ENCODE data around the gene SREK1.

The SREK1 gene

DNA sequence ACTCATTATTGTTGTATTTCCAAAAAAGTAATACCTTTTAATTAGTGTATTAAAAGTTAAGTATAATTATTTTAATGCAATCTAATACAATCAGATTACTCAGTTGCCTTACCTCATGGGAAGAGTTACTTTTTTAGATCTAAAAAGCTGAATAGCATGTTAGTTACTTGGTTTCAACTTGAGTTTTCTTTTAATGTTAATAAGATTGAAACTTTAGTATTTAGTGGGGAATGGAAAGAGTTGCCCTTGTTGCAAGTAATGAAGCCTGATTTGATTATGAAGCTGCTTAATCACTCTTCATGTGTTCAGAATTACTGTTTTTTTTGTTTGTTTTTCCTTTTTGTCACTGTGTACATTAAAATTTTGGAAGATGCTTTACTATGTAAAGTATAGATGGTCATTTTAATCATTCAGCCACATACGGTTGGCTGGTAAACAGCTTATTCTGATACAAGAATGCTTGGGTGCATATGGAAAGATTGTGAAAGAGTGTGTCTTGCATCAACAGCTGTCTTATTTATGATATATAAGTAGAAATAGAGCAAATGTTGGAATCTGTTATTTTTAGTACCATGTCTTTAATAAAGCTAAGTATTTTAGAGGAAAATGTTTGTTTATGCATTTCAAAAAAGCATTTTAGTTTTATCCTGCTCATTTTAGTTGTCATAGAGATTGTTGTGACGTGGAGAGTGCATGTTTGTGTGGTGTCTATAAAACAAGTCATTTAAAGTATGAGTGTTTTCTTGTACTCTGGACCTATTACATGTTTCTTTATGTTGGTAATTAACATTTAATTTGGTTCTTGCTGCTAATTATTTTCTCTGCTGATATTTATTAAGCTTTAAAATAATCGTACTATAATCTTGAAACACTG lies 36.4 kb downstream of the SREK1 start:
- DNase-seq (ENCODE audit: extremely low spot score), result no peak
- ChIA-PET POLR2A (interaction anchor here (0.5 kb wide), 1 partner anchor 15 kb away, joined by 3 read pairs; no protein-coding TSS in a partner anchor), CTCF (interaction anchor here (0.6 to 1.8 kb wide), 6 partner anchors 9 to 24 kb away, joined by 3 to 6 read pairs (median 3); no protein-coding TSS in a partner anchor)
- no peak for TF ChIP-seq CTCF (IDR thresholded peaks at IDR 0.05; ENCODE audit: control extremely low read depth, extremely low read depth, low read depth, missing control alignments)

DNA sequence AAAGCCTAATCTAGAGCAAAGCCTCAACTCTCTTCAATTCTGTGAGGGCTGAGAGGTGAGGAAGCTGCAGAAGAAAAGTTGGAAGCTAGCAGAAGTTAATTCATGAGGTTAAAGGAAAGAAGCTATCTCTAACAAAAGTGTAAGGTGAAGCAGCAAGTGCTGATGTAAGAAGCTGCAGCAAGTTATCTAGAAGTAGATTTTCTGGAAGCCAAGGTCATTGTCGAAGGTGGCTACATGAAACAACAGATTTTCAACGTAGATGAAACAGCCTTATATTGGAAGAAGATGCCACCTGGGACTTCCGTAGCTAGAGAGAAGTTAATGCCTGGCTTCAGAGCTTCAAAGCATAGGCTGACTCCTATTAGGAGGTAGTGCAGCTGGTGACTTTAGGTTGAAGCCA lies 42.0 kb downstream of the SREK1 start:
- POLR2A ChIA-PET, result no interaction called here
- DNase-seq (ENCODE audit: extremely low spot score), result no peak
- TF ChIP-seq CTCF (IDR thresholded peaks at IDR 0.05; ENCODE audit: control extremely low read depth, extremely low read depth, low read depth, missing control alignments), result no peak
- CTCF ChIA-PET, result interaction anchor here (1.0 to 1.9 kb wide), 4 partner anchors 9 to 42 kb away, joined by 3 to 8 read pairs (median 4); no protein-coding TSS in a partner anchor

DNA sequence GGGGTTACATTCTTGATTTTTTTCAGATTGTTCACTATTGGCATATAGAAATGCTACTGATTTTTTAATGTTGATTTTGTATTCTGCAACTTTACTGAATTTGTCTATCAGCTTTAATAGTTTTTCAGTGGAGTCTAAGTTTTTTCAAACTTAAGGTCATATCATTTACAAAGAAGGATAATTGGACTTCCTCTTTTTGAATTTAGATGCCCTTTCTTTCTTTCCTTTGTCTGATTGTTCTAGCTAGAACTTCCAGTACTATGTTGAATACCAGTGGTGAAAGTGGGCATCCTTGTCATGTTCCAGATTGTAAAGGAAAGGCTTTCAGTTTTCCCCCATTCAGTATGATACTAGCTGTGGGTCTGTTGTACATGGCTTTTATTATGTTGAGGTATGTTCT lies 49.3 kb downstream of the SREK1 start:
- ChIA-PET CTCF (interaction anchor here (2.2 to 3.8 kb wide), 2 partner anchors 9 to 13 kb away, joined by 6 to 19 read pairs; no protein-coding TSS in a partner anchor), POLR2A (no interaction called here)
- TF ChIP-seq CTCF (IDR thresholded peaks at IDR 0.05; ENCODE audit: control extremely low read depth, extremely low read depth, low read depth, missing control alignments), result no peak
- no peak for DNase-seq (ENCODE audit: extremely low spot score)

DNA sequence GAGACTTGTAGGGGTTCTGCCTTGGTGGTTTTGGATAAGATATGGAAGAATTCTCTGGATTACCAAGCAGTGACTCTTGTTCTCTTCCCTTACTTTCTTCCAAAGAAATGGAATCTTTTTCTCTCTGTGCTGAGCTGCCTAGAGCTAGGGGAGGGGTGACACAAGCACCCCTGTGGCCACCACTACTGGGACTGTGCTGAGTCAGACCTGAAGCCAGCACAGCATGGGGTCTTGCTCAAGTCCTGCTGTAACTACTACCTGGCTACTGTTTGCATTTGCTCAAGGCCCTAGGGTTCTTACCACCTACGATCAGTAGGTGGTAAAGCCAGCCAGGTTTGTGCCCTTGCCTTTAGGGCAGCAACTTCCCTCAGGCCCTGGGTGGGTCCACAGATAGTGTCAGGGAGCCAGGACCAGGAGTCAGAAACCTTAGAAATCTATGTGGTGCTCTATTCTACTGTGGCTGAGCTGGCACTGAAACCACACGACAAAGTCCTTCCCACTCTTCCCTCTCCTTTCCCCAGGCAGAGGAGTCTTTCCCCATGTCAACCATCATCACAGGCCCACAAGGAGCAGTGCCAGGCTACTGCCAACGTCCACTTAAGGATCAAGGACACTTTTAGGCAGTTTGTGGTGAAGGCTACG lies 53.8 kb downstream of the SREK1 start:
- ChIA-PET POLR2A (no interaction called here), CTCF (interaction anchor here (0.9 to 1.1 kb wide), 2 partner anchors 12 to 15 kb away, joined by 3 read pairs; no protein-coding TSS in a partner anchor)
- no peak for TF ChIP-seq CTCF (IDR thresholded peaks at IDR 0.05; ENCODE audit: control extremely low read depth, extremely low read depth, low read depth, missing control alignments)
- no peak for DNase-seq (ENCODE audit: extremely low spot score)

DNA sequence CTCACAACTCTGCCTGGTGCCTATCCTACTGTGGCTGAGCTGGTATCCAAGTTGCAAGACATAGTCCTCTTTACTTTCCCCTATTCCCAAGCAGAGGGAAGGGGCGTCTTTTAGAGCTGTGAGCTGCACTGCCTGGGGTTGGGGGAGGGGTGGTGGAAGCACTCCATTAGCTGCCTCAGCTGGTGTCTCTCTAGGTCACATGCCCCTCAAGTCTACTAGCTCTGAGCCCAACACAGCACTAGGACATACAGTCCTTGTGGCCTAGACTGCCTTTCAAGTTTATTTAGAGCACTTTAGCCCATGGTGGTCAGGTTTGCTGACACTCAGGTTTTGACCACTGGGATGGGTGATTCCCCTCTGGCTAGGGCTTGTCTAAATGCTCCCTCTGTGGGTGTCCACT lies 54.7 kb downstream of the SREK1 start:
- CTCF ChIA-PET, result interaction anchor here (0.9 to 1.1 kb wide), 2 partner anchors 11 to 15 kb away, joined by 3 read pairs; no protein-coding TSS in a partner anchor
- POLR2A ChIA-PET, result no interaction called here
- DNase-seq (ENCODE audit: extremely low spot score), result no peak
- no peak for TF ChIP-seq CTCF (IDR thresholded peaks at IDR 0.05; ENCODE audit: control extremely low read depth, extremely low read depth, low read depth, missing control alignments)

- CTCF ChIA-PET, result interaction anchor here (1.5 to 2.4 kb wide), 2 partner anchors 10 to 12 kb away, joined by 4 to 19 read pairs; no protein-coding TSS in a partner anchor
- no peak for TF ChIP-seq CTCF (IDR thresholded peaks at IDR 0.05; ENCODE audit: control extremely low read depth, extremely low read depth, low read depth, missing control alignments)
- no peak for DNase-seq (ENCODE audit: extremely low spot score)
- POLR2A ChIA-PET, result no interaction called here
Observed at GRCh38 chr5:66203531-66203930, 59.4 kb downstream of the SREK1 start.

Data from GM10248 (cell line).